ENCODE data around the gene IFNL3.

IFNL3 gene

DNA sequence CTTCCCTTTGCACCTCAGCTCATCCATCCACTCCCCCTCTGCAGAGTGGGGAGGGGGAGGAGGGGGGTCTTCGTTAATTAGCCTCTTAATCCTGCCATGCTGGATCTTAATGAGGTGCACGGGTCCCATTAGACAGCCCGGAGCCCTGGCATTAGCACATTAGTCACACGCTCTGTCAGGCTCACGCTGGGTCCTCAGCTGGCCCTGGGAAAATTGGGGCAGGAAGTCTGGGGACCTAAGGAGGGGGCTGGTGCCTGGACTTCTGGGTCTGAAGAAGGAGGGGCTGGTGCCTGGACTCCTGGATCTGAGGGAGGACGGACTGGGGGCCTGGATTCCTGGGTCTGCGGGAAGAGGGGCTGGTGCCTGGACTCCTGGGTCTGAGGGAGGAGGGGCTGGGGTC lies 48.5 kb downstream of the IFNL3 start:
- H3K27ac ChIP-seq (replicated peaks): no peak overlapping the region
- no peak overlapping the region for H3K4me3 ChIP-seq (replicated peaks; ENCODE audit: insufficient read depth, low read length)
- DNase-seq (ENCODE audit: low read depth in 1 of 2, low spot score in 1 of 2): no peak
- peaks cover 44% of the 10 kb centered on the region for H3K27me3 ChIP-seq (ENCODE audit: insufficient read depth, poor library complexity, severe bottlenecking)
- TF ChIP-seq, protein P1, sequence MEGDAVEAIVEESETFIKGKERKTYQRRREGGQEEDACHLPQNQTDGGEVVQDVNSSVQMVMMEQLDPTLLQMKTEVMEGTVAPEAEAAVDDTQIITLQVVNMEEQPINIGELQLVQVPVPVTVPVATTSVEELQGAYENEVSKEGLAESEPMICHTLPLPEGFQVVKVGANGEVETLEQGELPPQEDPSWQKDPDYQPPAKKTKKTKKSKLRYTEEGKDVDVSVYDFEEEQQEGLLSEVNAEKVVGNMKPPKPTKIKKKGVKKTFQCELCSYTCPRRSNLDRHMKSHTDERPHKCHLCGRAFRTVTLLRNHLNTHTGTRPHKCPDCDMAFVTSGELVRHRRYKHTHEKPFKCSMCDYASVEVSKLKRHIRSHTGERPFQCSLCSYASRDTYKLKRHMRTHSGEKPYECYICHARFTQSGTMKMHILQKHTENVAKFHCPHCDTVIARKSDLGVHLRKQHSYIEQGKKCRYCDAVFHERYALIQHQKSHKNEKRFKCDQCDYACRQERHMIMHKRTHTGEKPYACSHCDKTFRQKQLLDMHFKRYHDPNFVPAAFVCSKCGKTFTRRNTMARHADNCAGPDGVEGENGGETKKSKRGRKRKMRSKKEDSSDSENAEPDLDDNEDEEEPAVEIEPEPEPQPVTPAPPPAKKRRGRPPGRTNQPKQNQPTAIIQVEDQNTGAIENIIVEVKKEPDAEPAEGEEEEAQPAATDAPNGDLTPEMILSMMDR (IDR thresholded peaks at IDR 0.05; ENCODE audit: insufficient read depth, low read length): no peak
- no peak for TF ChIP-seq SPI1 (IDR thresholded peaks at IDR 0.05; ENCODE audit: borderline replicate concordance, low read depth)
- TF ChIP-seq POLR2AphosphoS5 (IDR thresholded peaks at IDR 0.05; ENCODE audit: low read depth): no peak
- TF ChIP-seq GABPA (IDR thresholded peaks at IDR 0.05; ENCODE audit: low read depth): no peak
- TF ChIP-seq, protein P2, sequence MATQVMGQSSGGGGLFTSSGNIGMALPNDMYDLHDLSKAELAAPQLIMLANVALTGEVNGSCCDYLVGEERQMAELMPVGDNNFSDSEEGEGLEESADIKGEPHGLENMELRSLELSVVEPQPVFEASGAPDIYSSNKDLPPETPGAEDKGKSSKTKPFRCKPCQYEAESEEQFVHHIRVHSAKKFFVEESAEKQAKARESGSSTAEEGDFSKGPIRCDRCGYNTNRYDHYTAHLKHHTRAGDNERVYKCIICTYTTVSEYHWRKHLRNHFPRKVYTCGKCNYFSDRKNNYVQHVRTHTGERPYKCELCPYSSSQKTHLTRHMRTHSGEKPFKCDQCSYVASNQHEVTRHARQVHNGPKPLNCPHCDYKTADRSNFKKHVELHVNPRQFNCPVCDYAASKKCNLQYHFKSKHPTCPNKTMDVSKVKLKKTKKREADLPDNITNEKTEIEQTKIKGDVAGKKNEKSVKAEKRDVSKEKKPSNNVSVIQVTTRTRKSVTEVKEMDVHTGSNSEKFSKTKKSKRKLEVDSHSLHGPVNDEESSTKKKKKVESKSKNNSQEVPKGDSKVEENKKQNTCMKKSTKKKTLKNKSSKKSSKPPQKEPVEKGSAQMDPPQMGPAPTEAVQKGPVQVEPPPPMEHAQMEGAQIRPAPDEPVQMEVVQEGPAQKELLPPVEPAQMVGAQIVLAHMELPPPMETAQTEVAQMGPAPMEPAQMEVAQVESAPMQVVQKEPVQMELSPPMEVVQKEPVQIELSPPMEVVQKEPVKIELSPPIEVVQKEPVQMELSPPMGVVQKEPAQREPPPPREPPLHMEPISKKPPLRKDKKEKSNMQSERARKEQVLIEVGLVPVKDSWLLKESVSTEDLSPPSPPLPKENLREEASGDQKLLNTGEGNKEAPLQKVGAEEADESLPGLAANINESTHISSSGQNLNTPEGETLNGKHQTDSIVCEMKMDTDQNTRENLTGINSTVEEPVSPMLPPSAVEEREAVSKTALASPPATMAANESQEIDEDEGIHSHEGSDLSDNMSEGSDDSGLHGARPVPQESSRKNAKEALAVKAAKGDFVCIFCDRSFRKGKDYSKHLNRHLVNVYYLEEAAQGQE (IDR thresholded peaks at IDR 0.05; ENCODE audit: insufficient replicate concordance, low read depth): no peak

DNA sequence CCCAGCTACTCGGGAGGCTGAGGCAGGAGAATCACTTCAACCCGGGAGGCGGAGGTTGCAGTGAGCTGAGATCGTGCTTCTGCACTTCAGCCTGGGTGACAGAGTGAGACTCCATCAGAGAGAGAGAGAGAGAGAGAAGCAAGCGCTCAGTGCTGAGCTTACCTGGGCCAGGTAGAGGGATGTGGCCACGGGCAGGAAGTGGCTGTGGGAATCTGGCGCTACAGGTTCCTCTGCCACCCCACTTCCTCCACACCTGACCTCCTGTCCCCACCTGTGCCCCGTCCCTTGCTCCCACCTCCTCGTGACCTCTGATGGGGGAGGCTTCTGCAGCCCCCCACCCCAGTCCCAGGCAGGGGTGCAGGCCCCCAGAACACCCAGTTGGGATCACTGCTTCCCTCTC lies 49.1 kb downstream of the IFNL3 start:
- peaks cover 41% of the 10 kb centered on the region for H3K27me3 ChIP-seq (ENCODE audit: insufficient read depth, poor library complexity, severe bottlenecking)
- H3K27ac ChIP-seq (replicated peaks): no peak overlapping the region
- no peak overlapping the region for H3K4me3 ChIP-seq (replicated peaks; ENCODE audit: insufficient read depth, low read length)
- no peak for DNase-seq (ENCODE audit: low read depth in 1 of 2, low spot score in 1 of 2)
- TF ChIP-seq SPI1 (IDR thresholded peaks at IDR 0.05; ENCODE audit: borderline replicate concordance, low read depth) (no peak), POLR2AphosphoS5 (IDR thresholded peaks at IDR 0.05; ENCODE audit: low read depth) (no peak), GABPA (IDR thresholded peaks at IDR 0.05; ENCODE audit: low read depth) (no peak)
- TF ChIP-seq, protein P2 (IDR thresholded peaks at IDR 0.05; ENCODE audit: insufficient replicate concordance, low read depth): no peak
- TF ChIP-seq, protein P1 (IDR thresholded peaks at IDR 0.05; ENCODE audit: insufficient read depth, low read length): no peak

DNA sequence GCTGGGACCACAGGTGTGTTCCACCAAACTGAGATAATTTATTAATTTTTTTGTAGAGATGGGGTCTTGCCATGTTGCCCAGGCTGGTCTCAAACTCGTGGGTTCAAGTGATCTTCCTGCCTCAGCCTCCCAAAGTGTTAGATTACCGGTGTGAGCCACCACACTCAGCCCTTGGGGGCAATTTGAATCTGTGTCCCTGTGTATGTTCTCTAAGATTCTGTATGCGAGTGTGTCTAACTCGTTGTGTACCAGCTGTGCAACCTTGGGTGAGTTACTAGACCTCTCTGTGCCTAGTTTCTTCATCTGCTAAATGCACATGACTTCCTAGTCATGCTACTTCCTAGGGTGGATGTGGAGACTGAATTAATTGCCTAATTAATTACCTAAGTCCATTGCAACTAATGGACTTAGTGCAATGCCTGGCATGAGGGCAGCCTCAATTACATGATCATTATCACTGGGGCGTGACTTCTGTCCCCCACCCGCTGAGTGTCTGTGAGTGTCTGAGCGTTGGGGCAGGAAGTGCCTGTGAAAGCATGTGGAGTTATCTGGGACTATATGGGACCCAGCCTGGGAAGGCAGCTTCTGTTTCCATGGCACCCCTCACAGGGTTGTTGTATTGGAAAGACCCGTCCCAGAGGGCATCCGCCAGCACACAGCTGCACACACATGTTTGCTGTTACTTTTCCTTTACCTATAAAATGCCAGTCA lies 49.8 kb downstream of the IFNL3 start:
- H3K27ac ChIP-seq (replicated peaks): no peak overlapping the region
- no peak for DNase-seq (ENCODE audit: low read depth in 1 of 2, low spot score in 1 of 2)
- TF ChIP-seq, protein P1 (IDR thresholded peaks at IDR 0.05; ENCODE audit: insufficient read depth, low read length): no peak
- TF ChIP-seq GABPA (IDR thresholded peaks at IDR 0.05; ENCODE audit: low read depth) (no peak), SPI1 (IDR thresholded peaks at IDR 0.05; ENCODE audit: borderline replicate concordance, low read depth) (no peak), POLR2AphosphoS5 (IDR thresholded peaks at IDR 0.05; ENCODE audit: low read depth) (no peak)
- TF ChIP-seq, protein P2 (IDR thresholded peaks at IDR 0.05; ENCODE audit: insufficient replicate concordance, low read depth): no peak

More for the DNA sequence above, 49.8 kb downstream of the IFNL3 start:
- Histone ChIP-seq H3K27me3 (ENCODE audit: insufficient read depth, poor library complexity, severe bottlenecking) (peaks cover 36% of the 10 kb centered on the region), H3K4me3 (replicated peaks; ENCODE audit: insufficient read depth, low read length) (no peak overlapping the region)

Data from HL-60 (cell line).